HG03064 (cell line): Measurements from ENCODE around the gene AMOTL2.

Experiments
- ATAC-seq: cut with Tn5 transposase; IDR thresholded peaks from one replicate; pipeline ENCODE4 v1.9.1; 2021; ENCODE audit warnings: low read depth; ENCODE audit not compliant: unreplicated experiment

The AMOTL2 gene

GRCh38 chr3:134337071-134337482 lies 37.2 kb downstream of the AMOTL2 start:
- ATAC-seq: no peak

GRCh38 chr3:134336587-134336986 lies 37.7 kb downstream of the AMOTL2 start:
- ATAC-seq: no peak

DNA sequence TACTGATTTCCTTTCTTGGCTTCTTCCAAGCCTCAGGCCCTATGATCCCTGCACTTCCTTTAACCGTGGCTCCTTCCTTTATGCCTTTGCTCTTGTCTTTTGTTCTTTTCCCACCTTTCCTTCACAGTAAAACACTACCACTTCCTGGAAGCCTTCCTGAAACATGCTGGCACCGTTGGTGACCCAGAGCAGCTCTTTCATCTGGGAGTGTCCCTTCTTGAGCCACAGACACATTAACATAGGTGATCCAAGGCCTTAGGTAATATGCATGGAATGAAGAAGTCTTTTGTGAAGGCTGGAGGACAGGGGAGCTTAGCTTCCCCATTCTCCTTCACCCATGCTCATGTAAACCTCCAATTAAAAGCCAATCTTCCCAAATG lies 39.4 kb downstream of the AMOTL2 start:
- no peak for ATAC-seq

DNA sequence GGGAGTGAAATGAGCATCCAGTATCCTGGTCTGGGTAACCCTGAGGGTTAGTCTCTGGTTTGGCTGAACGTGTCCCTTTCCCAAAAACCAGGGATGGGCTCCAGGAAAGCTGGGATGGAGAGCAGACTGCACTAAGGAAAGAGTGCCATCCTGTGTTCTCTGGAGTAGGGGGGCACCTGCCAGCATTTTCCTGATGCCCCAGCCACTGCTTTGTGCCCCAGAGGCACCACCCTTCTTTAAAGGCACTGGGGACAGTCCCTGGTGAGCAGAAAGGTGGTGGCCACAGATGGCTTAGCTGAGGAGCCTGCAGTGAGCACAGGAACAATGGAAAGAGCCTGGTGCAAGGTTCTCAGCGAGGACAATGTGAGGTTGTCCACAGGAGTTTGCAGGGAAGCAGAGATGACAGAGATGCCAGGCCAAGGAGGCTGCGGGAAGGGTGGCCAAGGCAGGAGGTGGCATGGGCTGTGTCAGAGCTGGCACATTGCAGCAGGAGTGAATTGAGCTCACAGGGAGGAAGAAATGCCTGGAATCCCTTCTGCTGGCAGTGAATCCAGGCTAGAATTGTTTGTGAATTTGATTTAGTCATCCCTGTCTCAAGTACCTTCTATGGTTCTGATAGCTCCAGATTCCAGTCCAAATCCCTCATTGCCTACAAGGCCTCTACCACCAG lies 39.9 kb downstream of the AMOTL2 start:
- ATAC-seq: no peak

- no peak for ATAC-seq
Observed at GRCh38 chr3:134333522-134334181, 40.6 kb downstream of the AMOTL2 start.

- no peak for ATAC-seq
Observed at GRCh38 chr3:134332344-134332743, 41.9 kb downstream of the AMOTL2 start.

- ATAC-seq: no peak
Observed at GRCh38 chr3:134331811-134332199, 42.4 kb downstream of the AMOTL2 start.

DNA sequence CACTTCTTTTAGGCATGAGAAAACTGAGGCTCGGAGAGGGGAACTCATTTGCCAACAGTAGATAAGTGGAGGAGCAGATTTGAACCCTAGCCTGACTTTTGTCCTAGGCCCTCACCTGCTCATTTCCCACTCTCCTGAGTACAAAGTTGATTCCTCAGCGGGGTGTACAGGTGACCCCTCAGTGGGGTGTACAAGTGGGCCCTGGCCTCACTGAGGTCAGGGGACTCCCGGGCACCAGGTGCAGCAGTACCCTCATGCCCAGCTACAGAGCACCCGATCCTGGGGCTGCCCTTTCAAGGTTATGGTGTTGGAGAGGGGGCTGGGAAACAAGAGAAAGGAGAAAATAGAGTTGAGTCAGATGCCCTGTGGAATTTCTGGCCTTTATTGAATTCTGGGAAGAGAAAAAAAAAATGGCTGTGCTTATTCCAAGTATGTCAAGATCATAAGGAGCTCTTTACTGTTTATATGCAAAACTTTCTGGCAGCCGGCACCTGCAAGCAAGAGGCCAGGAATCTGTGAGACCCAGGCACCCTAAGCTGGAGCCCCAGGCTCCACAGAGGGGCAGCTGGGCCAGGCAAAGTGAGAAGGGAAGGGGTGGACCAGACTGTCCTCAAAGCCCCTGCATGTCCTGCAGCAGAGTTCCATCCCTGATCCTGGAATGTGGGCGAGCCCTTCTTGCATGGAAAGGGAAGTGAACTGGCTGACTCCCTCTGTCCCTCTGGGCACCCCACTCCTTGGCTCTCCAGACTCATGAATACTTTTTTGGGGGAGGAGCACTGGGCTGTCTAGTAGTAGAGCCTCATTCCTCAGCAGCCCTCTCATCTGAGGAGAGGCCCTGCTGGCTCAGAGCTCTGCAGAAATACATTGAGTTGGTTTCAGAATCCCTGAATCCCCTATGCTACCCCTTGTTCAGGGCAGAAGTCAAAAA lies 43.1 kb downstream of the AMOTL2 start:
- ATAC-seq: no peak

DNA sequence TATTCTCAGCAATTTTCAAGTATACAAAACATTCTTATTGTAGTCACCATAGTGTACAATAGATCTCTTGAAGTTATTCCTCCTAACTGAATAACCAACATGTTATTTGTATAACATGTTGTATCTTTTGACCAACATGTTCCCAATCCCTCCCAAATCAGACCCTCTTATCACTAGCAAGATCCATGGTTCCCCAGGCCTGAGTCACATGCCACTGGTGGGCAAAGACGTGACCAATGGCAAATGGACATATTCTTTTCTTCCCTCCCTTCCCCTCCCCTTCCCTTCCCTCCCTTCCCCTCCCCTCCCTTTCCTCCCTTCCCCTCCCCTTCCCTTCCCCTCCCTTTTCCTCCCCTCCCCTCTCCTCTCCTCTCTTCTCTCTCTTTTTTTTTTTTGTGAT lies 45.4 kb downstream of the AMOTL2 start:
- ATAC-seq: no peak

DNA sequence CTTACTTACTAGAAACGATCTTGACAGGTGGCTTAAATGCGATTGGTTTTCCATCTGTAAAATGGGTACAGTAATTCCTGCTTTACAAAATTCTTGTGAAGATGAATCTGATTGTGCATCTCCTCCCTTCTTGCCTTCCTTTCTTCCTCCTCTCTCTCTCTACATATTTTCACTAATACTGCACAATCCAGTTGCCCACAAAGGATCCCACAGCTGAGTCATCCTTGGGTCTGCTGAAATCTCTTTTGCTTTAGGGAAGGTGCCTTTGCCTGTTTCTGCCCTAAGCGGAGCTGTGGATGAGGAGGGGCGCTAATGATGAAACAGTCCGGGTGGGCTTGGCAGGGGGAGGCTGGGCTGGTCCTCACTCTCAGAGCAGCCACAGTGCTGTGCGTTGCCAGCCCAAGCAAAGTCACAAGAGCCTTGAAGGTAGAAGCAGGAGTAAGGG lies 46.1 kb downstream of the AMOTL2 start:
- ATAC-seq: no peak

GRCh38 chr3:134327594-134327975 lies 46.7 kb downstream of the AMOTL2 start:
- ATAC-seq: no peak

- no peak for ATAC-seq
Observed at GRCh38 chr3:134326760-134327593, 47.3 kb downstream of the AMOTL2 start.

DNA sequence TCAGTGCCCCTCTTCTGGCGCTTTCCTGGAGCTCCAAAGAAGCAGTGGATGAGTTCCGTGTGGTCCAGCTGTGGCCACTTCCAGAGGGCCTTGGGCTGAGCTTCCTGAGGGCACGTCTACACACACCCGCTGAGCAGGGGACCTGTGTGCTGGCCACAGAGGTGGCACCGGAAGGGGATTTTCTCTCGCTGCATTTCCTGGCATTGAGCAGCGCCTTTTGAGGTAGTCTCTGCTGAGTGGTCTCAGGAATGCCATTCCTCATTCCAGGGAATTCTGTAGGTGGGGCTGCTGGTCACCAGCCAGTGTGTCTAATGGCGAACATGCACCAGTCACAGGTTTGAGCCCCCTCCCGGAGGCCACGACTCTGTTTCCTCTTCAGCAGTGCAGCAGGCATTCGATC lies 48.1 kb downstream of the AMOTL2 start:
- ATAC-seq: no peak

DNA sequence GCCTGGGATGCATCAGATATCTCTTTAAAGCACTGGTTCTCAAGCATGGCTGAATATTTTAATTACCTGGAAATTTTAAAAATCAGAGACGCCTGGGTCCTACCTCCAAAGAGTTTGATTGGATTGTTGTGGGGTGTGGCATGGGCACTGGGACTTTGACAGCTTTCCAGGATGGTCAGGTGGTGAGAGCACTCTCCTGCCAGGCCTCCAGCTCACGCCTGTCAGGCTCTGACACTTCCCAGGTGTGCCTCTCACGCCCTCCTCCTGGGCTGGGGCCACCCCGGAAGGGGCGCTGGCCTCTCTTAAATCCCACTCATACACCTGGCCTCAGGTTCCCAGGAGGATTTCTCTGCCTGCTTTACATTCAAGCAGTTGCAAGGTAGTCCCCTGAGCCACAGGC lies 48.5 kb downstream of the AMOTL2 start:
- no peak for ATAC-seq

DNA sequence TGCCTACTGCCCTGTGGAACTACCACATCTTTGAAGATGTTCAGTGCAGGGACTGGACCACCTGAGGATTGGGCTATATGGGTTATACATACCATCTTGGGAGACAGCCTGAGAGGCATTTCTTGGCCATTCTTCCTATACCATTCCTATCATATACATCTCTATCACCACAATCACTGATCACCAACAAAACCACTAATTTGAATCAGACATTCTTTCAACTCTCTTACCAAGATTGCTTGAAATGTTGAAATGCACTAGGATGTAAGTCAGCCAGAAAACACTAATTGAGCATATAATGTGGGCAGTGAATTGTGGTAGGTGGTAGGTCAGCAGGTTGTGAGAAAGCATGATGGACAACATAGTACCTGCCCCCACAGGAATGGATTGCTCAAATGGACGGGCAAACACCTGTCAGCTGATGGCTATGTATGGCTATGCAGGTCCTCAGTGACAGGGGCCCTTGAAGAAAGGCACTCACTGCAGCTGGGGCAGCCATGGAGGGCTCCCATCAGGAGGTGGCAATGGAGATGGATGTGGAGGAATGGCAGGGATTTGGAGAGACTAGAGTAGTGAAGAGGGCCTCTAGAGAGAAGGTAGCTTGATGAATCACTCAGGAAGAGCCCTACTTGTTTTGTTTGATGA lies 49.1 kb downstream of the AMOTL2 start:
- no peak for ATAC-seq

GRCh38 chr3:134323966-134324962 lies 50.0 kb downstream of the AMOTL2 start:
- no peak for ATAC-seq

GRCh38 chr3:134322286-134322685 lies 52.0 kb downstream of the AMOTL2 start:
- no peak for ATAC-seq

DNA sequence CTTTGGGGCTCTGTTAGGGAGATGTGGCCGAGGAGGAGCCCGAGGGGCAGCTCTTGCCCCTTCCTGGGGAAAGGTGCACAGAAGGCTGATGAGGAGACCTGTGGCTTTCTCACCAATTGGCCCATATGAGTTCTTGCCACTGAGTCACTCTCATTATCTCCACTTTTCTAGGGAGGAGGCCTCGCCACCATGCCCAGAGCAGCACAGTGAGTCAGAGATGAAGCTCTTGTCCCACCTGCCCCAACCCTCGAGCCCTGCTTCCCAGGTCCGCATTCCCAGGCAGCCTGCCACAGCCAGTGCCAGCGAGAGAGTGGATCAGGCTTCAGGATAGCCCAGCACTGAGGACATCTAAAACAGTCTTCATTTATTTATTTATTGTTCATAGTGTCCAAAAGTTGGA lies 53.5 kb downstream of the AMOTL2 start:
- ATAC-seq: no peak

GRCh38 chr3:134319931-134320330 lies 54.3 kb downstream of the AMOTL2 start:
- ATAC-seq: no peak
